HepG2 (cell line): ENCODE measurements around the gene MBD3L5. TPM values are rescaled to one million over a fixed set of nuclear protein-coding genes. Genes with fewer than 3 reads are reported as not detected.

Experiments
- ADNP ChIP-seq: sonication (generic); formaldehyde crosslinking; IDR thresholded peaks from 2 replicates; pipeline ENCODE4 v1.4.0; 2020; ENCODE audit warnings: missing genetic modification reagents
- ARID3A ChIP-seq: IDR thresholded peaks from 2 replicates; pipeline ENCODE4 v1.6.1; 2012; ENCODE audit warnings: low read depth, low read length, improper control_type of control experiment
- CAMTA2 ChIP-seq: sonication (generic); formaldehyde crosslinking; IDR thresholded peaks from 2 replicates; pipeline ENCODE4 v1.4.0; 2020; ENCODE audit warnings: mild to moderate bottlenecking, missing genetic modification reagents, borderline replicate concordance
- CCAR2 ChIP-seq: fragments of 200-400 bp; formaldehyde crosslinking; optimal IDR thresholded peaks from 2 replicates; pipeline ENCODE3; 2018; ENCODE audit warnings: low read depth, mild to moderate bottlenecking, low read length, moderate library complexity
- ETV6 ChIP-seq: sonication (generic); formaldehyde crosslinking; conservative IDR thresholded peaks from 2 replicates; pipeline ENCODE4 v1.4.0; 2020; ENCODE audit warnings: missing genetic modification reagents
- FUBP1 ChIP-seq: sonication (generic); formaldehyde crosslinking; IDR thresholded peaks from 2 replicates; pipeline ENCODE4 v1.5.1; 2020; ENCODE audit warnings: missing genetic modification reagents, mild to moderate bottlenecking, borderline replicate concordance
- MXD1 ChIP-seq: sonication (generic); formaldehyde crosslinking; IDR thresholded peaks from 2 replicates; pipeline ENCODE4 v1.4.0; 2020; ENCODE audit warnings: mild to moderate bottlenecking, missing genetic modification reagents
- TBP ChIP-seq: sonication (generic); formaldehyde crosslinking; IDR thresholded peaks from 2 replicates; pipeline ENCODE4 v1.5.0; 2020; ENCODE audit warnings: missing genetic modification reagents
- TERF1 ChIP-seq: sonication (generic); formaldehyde crosslinking; IDR thresholded peaks from 2 replicates; pipeline ENCODE4 v1.8.0; 2022; ENCODE audit warnings: mild to moderate bottlenecking, missing genetic modification reagents, moderate library complexity
- ZBTB38 ChIP-seq: sonication (generic); formaldehyde crosslinking; IDR thresholded peaks from 2 replicates; pipeline ENCODE4 v1.5.1; 2020; ENCODE audit warnings: mild to moderate bottlenecking, missing genetic modification reagents
- ZNF10 ChIP-seq: sonication (generic); formaldehyde crosslinking; IDR thresholded peaks from 2 replicates; pipeline ENCODE4 v1.4.0; 2020; ENCODE audit warnings: mild to moderate bottlenecking, low read depth, missing genetic modification reagents, borderline replicate concordance
- ZNF260 ChIP-seq: sonication (generic); formaldehyde crosslinking; IDR thresholded peaks from 2 replicates; pipeline ENCODE4 v1.4.0; 2020; ENCODE audit warnings: missing genetic modification reagents, low read depth, mild to moderate bottlenecking, borderline replicate concordance
- ZNF512B ChIP-seq: sonication (generic); formaldehyde crosslinking; IDR thresholded peaks from 2 replicates; pipeline ENCODE4 v1.5.1; 2020; ENCODE audit warnings: missing genetic modification reagents, mild to moderate bottlenecking, borderline replicate concordance
- ZNF543 ChIP-seq: sonication (generic); formaldehyde crosslinking; IDR thresholded peaks from 2 replicates; pipeline ENCODE4 v1.4.0; 2020; ENCODE audit warnings: mild to moderate bottlenecking, missing genetic modification reagents
- ZNF547 ChIP-seq: sonication (generic); formaldehyde crosslinking; IDR thresholded peaks from 2 replicates; pipeline ENCODE4 v1.5.1; 2020; ENCODE audit warnings: mild to moderate bottlenecking, missing genetic modification reagents
- ZNF556 ChIP-seq: sonication (generic); formaldehyde crosslinking; IDR thresholded peaks from 2 replicates; pipeline ENCODE4 v1.4.0; 2020; ENCODE audit warnings: mild to moderate bottlenecking, missing genetic modification reagents, borderline replicate concordance
- ZNF800 ChIP-seq: sonication (generic); formaldehyde crosslinking; IDR thresholded peaks from 2 replicates; pipeline ENCODE4 v1.4.0; 2020; ENCODE audit warnings: missing genetic modification reagents
- polyA plus RNA-seq, 8 experiments: library from polyadenylated mRNA; depleted of rRNA in 3 of 8; stranded (reverse) in 7 of 8; unstranded in 1 of 8; fragments of >200 nt; fragmentation: Illumina TruSeq in 4 of 8; extraction: Trizol in 4 of 8; gene quantifications; 2 replicates each; pipeline versions ENCODE4 v1.2.1 to v1.2.3, GENCODE V29; 2011 to 2016; ENCODE audit warnings: low read depth in 4 of 8, missing spikeins in 1 of 8, mixed read lengths in 1 of 8; ENCODE audit not compliant: insufficient read depth in 1 of 8
- total RNA-seq, 5 experiments: library from RNA; depleted of rRNA; stranded (reverse); fragments of >200 nt; fragmentation: Illumina TruSeq; extraction: Trizol; gene quantifications; 2 replicates each; pipeline ENCODE4 v1.2.3, GENCODE V29; 2016; ENCODE audit warnings: low read depth in 1 of 5

The MBD3L5 gene
- total and polyA plus RNA-seq, 2 of the 13 experiments (the other 11 are each of a cell fraction or from before 2014, with no cell fraction given) = not detected

GRCh38 chr19:7069042-7069903, 38.9 kb downstream of the MBD3L5 start, which contains the start of gene ZNF557 (continued):
- TF ChIP-seq TERF1 (CRISPR knock-in tag) (no peak), ZNF260 (CRISPR knock-in tag) (no peak), CCAR2 (no peak), TBP (CRISPR knock-in tag) (peak; percentile 42; the same call in 1 of the 2 replicates), ZBTB38 (CRISPR knock-in tag) (no peak), ZNF800 (no peak), ZNF10 (no peak), FUBP1 (no peak), ZNF543 (CRISPR knock-in tag) (peak; percentile 23; the same call in 1 of the 2 replicates), ZNF512B (CRISPR knock-in tag) (no peak), CAMTA2 (no peak), ZNF547 (CRISPR knock-in tag) (0 out of 2 replicates have a peak, but pooled peaks have one; percentile 57), ADNP (no peak), ETV6 (peak; percentile 53), ZNF556 (CRISPR knock-in tag) (no peak; the same call in 1 of the 2 replicates), MXD1 (CRISPR knock-in tag) (peak; percentile 73), ARID3A (no peak)
